Breast epithelium (tissue), 3 donors: ENCODE data around the gene ZMYM3.

Experiments
- CTCF ChIP-seq, 3 donors: fragments of 450-650 bp; IDR thresholded peaks; one replicate each; pipeline ENCODE4 v1.5.1; 2016 to 2017; ENCODE audit warnings: antibody characterized with exemption in 3 of 3, mild to moderate bottlenecking in 3 of 3, moderate library complexity in 3 of 3
- POLR2A ChIP-seq: fragments of 450-650 bp; IDR thresholded peaks from one replicate; pipeline ENCODE4 v1.6.1; 2016; ENCODE audit warnings: antibody characterized with exemption, mild to moderate bottlenecking, moderate library complexity
- POLR2AphosphoS5 ChIP-seq, 3 donors: sonication (generic); formaldehyde crosslinking; IDR thresholded peaks; one replicate each; pipeline ENCODE4 v1.6.1; 2017; ENCODE audit warnings: antibody characterized with exemption in 3 of 3

GRCh38 chrX:71253253-71254091 is 468 bp downstream of the ZMYM3 start:
- TF ChIP-seq CTCF (IDR thresholded peaks at IDR 0.05) (peak in 1 of 3 donors; percentile 17), POLR2A (no peak), POLR2AphosphoS5 (IDR thresholded peaks at IDR 0.05) (no peak)
